Cerebellar nuclear complex (tissue), 1 donor: ENCODE measurements around the gene SPR.

ENCODE experiments used
- DNase-seq, 2 experiments: peaks; one replicate each; lab custom pipeline; 2025; lab: John Stamatoyannopoulos, UW

Gene SPR

DNA sequence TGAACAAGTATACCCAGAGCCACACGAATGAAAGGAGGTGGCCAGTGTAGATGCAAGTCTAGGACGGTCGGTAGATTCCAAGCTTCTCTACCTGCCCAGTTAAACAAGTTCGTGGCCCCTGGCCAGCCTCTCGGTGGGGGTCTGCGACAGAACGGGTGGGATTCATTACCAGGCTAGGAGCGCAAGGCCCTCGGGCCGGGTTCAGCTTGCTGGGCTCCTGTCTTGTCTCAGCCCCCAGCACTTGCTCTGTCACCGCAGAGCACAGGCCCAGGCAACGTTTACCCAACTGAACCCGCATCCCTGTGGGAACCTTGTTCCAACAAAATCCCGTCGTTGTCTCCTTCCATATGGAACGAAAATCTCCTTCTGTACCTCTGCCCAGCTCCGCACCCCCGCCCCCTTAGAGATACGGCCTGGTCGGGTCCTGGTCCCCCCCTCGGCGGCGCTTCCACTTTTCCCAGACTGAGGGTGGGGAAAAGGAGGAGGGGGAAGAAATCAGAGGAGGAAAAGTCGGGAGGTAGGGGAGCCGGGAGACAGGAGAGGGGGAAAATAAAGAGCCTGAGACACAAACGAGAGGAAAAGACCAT, 28.2 kb downstream of the SPR start:
- no peak for DNase-seq

DNA sequence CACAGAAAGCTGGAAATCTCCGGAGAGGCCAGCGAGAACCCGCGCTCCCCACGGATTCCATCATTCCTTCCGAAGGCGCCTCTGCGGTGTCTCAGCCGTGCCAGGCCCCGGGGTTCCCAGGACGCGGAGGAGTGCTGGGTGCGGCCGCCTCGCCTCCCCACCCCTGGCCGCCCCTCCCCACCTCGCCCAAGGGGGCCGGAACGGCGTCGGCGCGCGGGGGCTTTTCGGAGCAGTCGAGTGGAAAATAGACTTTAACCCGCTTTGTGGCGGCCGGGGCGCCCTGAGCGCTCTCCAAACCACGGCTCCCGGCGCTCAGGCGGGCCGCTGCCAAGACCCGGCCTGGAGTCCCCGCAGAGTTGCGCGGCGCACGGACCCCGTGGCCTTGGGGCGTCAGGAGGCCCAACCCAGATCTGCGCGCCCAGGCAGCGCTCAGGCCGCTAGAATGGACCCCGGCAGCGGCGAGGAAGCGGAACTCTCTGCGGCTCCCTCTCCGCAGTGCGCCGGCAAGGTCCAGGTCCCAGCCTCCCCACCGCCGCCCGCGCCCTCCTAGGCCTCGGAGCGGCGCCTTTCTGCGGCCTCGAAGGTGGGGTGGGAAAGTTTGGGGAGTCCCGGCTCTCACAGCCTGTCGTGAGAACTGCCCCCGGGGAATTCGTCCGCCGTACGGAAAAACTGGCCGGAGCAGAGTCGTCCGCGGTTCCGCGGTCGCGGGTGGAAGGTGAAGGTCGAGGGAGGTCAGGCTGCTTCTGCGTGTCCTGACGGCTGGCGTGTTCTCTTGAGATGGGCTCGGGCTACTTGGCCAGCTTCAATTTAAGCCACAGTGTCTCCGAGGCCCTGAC, 28.9 kb downstream of the SPR start:
- DNase-seq: no peak

DNA sequence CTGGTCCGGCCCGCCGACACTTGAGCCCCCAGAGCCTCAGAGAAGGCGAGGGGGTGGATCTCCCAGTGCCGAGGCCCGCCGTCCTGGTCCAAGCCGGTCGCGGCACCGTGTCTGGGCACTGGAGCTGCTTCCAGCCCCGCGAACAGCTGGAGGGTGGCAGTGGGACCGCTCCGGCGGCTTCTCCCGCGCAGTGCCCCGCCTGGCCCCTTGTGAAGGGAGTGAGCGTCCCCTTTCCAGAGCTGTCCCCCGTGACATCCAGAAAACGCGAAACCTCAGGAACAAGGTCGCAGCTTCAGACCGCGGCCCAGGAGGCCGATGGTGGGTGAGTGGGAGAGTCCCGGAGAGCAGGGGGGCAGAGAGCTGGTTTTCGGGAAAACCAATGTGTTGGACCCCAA, 29.5 kb downstream of the SPR start:
- no peak for DNase-seq

DNA sequence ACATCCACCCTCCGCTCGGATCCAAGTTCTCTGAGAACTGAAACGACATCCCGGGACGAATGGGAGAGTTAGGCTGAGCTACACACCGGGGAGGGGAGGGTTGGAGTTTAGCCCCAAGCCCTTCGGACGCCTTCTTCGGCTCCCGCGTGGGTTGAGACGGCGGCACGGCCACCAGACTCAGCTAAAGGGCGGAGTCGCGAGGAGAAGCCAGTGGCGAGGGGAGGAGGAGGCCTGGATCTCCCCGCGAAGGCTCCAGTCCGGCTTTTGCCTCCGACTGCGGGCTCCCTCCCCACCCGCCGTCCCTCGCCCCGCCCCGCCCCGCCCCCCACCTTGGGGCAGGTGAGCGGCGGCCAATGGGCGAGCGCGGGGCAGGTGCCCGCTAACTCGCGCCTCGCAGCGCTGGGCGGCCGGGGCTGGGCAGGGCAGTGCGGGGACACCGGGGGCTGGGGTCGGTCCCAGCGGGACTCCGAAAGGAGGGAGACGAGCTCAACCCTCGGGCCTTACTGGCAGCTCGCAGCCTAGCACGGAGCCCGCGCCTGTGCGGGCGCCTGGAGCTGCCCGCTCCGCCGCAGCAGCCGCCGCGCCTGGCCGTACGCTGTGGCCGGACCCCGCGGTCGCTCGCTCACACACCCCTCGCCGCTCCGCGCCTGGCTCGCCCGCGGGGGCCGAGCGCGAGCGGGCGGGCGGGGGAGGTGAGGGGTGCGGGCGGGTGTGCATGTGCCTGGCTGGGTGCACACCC, 30.1 kb downstream of the SPR start, which contains the start of gene EMX1:
Gene EMX1 (plus strand): TSS at position 382 of the 739 bp plus-strand sequence. CDS start 334 bp downstream, at position 716.
- no peak for DNase-seq

DNA sequence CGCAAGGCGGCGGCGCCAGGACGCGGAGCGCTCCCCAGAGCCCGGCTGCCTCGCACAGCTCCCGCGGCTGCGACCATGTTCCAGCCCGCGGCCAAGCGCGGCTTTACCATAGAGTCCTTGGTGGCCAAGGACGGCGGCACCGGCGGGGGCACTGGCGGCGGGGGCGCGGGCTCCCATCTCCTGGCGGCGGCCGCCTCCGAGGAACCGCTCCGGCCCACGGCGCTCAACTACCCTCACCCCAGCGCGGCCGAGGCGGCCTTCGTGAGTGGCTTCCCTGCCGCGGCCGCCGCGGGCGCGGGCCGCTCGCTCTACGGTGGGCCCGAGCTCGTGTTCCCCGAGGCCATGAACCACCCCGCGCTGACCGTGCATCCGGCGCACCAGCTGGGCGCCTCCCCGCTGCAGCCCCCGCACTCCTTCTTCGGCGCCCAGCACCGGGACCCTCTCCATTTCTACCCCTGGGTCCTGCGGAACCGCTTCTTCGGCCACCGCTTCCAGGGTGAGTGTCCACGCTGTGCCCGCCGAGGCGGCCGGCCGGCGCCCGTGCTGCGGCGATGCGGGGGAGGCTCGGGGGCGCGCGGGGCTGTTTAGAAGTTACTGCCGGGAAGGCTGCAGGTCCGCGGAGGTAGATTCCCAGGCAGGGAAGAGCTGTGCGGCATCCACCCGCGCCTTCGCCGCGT, 30.8 kb downstream of the SPR start:
- no peak for DNase-seq

DNA sequence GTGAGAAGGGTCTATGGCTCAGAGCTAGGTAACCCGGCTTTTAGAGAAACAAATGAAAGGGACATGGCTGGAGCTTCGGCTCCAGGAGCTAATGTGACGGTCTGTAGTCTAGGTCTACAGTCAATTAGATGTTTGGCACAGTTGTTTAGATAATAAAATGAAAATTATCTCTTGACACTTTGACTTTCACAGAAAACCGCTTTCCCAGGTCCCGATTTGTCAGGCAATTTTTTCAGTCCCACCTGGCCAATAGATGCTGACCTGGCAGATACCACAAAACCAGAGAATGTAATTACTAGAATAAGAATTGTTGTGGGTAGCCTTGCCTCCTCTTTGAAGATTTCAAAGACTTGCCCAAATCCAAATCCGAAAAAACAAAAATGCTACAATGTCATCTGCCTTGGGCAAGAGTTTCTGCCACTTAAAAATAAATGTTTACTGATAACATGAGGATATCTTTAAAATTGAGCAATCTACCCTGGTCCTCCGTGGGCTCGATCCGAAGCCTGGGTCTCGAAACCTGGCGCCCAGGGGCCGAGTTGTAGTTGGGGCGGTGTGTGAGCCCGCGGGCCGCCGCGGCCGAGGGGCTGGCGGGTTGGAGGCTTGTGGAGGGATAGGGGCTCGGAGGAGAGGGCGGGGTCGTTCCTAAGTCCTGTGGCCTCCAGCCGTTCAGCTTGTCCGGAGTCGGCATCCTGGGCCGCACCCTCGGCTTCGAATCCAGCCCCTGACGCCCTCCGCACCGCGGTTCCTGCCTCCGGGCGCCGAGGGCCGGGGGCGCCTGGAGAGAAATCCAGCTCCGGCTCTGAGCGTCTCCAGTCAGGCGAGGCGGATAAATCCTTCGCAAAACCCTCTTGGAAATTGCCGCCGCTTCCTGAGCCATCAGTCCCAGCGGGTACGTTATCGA, 32.5 kb downstream of the SPR start:
- no peak for DNase-seq

DNA sequence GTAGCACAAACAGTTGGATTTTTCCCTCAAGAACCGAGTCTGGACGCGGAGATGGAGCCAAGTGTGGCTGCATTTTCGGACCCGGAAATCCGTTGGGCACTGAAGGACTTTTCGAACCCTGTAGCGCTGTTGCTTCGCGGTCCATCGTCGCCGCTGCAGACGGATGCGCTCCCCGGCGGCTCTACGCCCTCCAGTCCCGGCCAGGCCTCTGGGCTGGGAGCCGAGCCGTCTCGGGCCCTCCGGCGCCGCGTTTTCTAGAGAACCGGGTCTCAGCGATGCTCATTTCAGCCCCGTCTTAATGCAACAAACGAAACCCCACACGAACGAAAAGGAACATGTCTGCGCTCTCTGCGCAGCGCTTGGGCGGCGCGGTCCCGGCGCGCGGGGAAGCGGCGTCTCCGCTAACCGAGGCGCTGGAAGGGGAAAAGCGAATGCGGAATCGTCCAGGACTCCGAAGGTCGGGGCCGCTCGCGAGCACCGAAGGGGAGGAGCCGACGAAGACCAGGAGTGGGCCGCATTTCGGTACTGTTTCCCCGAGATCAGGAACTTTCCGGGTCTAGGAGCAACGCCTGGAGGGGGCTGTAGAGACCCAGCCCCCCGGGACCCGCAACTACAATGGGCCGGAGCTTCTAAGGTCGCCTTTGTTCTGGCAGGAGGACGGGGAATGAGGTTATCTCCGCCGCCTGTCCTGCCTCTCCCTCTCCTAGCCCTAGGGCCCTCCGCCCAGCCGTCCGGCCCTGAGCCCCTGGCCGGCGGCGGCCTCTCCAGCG, 33.3 kb downstream of the SPR start:
- no peak for DNase-seq

DNA sequence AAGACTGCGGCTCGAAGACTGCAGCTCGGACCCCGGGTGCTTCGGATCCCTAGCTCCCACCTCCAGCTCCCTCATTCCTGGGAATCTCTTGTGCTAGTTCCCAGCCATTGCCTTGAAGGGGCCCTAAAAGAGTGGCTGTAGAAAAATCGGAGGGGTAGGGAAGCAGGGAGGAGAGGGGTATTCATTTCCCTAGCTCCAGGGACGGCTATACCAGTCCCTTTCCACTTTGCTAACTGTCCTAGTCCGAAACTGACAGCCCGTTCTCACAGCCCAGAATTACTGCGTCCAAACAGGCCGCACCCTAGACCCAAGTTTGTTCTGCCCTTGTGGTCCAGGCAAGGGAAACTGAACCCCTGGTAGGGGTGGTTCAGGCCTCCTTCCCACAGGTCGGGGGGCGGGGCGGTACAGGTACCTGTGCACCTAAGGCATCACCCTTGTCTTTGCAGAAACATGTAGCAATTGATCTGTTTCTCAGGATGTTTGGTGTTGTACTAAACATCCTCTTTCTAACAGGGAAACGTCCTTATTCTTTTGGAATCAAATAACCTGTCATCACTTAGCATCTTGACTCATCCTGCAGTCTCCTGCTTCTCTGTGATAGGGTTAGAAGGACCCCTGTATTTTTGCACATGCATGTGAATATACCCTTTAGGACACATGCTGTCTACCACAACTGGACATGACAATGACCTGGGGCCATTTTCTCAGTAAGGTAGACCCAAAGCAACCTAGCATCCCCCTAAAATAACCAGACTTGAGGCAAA, 34.1 kb downstream of the SPR start:
- no peak for DNase-seq

DNA sequence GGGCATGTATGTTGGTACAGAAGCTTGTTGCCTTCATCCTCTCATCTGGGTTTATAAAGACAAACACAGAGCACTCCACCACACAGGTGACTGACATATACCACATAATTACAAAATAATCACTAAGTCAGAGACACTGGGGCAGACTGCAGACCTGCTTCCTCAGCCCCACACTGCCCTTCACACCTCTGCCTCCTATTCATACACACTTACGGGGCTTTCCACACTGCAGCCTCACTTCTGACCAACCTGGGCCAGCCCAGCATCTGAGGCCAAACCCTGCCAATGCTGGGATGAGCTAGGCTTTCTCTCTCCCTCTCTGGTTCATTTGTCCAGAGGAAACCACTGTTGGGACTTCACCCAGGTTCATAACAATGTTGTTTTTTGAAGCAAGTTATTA, 34.6 kb downstream of the SPR start:
- no peak for DNase-seq

DNA sequence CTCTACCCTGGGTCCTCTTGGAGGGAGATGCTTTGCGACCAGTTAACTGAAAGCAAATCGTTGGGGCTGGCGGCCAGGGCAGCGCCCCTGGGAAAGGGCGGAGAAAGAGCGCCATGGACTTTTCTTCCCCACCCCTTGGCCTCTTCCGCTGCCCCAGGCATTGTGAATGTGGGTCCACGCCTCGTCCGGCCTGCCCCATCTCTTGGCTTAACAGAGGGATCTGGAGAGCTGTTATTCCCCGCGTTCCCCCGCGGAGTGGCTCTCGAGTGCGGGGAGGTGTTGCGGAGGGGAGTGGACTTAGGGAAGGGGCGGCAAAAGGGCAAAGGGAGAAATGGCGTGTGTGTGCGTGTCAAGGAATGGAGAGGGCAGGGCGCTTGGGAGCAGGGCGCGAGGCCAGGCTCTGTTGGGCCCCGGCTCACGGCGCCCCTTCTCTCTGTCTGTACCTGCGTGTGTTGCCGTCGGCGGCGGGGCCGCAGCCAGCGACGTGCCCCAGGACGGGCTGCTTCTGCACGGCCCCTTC, 36.7 kb downstream of the SPR start:
- DNase-seq: no peak

DNA sequence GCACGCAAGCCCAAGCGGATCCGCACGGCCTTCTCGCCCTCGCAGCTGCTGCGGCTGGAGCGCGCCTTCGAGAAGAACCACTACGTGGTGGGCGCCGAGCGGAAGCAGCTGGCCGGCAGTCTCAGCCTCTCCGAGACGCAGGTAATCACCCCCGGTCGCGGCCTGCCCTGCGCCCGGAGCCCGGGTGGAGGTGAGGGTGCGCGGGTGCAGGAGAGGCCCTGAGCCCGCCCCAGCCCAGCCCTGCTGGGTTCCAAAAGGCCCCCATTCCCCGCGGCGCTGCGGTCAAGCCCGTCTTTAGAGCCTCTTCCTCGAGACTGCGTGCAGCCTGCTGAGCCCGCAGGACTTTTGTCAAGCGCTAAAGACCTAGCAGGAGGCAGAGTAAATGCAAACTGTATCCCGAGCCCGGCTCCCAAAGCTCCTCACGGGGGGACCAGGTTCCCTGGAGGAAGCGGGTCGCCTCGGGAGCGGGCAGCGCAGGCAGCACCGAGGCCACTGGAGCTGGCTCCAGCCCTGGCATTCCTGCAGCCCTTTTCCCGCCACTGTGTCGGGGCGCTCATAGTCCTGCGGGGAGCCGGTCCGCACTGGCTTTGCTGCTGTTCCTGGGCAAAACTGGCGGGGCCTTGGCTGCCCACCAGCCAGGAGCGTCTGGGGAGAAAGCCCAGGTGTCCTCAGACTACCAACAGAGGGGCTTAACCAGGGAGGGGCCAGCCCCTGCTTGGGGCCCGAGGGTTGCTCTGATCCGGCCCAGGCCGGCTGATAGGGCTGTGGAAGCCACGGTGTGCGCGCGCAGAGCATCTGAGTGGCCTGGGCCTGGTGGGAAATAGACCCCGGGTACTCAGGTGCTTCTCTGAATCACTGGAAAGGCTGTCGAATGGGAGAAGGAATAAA, 37.4 kb downstream of the SPR start:
- DNase-seq: no peak

DNA sequence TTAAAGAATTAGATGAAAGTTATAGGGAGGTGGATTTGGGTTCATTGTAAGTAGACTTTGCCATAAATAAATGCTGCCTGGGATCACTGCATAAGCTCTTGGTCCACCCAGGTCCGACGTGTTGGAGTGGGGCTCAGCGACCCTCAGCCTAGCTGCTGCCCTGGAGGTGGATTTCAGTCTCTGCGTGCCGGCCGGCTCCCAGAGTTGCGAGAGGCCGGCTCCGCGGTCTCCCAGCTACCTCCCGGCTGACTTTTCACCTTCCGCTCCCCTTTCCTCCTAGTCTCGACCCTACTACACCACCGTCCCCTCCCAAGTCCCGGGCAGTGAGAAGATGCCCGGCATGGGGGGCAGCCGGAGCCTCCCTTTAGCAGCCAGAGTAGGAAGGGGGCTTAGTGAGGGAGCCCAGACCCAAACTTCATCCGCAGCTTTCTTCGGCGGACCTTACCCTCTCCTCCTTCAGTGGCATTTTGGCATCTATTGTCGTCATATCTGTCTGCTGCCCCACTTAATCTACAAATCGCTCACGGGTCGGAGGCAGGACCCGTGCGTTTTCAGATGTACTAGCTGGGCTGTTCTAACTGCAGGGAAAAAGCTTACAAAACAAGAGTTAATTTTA, 38.2 kb downstream of the SPR start:
- DNase-seq: no peak

DNA sequence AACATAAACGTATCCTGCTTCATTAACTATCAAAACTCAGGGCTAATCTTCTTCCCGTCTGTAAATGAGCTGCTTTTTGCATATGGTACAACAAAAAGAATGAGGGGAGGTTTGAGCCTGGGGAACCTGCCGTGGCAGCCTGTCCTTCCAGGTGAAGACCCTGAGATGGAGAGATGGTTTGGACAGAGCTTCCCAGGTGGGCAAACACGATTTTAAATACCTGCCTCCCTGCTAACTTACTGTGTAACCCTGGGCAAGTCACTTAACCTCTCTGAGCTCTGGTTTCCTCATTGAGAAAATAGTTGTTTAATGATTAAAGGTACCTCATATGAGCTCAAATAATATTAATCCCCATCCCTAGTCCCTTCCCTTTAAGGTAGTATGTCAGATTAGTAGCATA, 39.2 kb downstream of the SPR start:
- no peak for DNase-seq

DNA sequence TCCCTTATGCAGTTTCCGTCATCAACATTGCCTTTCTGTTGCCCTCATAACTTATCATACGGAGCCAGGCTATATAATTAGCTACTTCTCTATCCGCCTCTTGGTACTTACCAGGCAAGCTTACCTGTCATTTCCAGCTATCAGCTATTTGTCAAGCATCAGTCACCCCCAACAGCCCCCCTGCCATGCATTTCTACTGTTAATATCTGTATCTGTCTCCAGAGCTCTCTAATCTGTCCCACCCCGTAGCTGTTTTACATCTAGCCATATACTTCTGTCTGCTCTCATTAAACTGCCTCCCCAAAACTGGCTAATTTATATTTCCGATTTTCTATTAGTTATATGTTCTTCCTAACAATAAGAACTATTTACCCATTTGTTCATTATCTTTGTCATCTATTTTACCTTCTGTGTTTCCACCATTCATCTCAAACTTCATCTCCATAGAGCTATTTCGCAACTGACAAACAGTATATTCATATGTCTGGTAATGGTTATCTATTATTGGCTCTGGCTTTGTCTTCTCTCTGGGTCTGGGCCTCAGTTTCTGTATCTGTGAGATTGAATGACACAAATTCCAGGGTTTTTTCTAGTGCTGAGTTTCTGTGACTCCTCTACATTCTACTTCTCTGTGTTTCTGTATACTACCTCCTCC, 39.7 kb downstream of the SPR start:
- DNase-seq: no peak

DNA sequence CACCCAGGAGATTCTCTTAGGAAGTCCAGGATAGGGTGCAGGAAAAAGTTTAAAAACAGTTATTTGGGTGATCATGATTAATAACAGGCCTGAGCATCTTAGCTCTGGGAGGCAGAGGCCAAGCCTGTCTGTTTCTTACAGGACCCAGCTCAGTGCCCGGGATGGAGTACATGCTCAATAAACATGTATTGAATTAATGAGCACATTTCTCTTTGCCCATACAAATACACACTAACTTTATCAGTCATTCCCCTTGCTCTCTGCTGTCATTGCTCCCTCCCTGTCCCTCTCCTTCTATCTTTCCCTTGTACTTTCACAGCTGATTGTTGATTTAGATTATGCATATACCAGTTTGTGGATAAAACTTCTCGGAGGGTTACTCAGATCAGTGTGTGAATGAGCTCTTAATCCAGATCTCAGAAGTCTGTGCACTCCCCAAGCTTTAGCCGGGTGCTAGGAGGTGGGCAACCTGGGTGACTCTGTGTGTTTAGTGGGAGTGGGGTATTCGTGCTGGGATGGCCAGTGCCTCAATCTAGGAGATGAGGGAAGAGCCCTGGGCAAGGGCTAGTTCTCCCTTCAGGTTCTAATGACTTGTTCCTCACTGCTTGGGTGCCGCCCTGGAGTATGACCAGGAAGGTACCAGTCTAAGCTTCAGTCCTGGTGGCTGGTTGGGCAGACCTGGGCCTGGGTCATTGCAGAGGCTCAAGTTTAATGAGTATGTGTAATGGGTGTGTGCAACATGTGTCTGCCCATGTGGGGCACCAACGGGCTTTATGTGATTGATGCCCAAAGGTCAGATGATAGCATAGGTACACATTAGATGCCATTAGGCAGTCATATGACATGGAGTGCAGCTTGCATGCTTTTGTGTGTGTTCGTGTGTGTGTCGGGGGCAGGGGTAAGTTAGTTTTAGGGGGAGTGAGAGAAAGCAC, 40.7 kb downstream of the SPR start:
- DNase-seq: no peak

DNA sequence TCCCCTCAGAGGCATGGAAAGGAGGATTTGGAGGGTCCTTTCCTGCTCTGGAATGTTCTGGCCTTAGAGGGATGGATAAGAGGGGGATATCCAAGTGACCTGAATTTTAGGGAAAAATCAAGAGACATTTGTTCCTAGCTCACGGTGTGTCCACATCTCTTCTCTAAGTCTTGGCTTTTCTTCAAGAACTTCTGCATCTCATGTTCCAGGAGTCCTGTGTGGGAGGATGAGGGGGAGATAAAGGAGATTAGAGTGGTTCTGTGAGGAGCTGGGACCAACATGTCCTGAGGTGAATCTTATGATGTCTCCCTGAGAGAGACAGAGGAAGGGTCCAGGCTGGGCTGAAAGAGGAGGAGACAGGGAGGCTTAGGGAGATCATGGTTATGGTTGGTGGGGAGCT, 41.8 kb downstream of the SPR start:
- no peak for DNase-seq
